Panc1 (cell line): ENCODE measurements around the gene SETD1B. TPM values are rescaled to one million over a fixed set of nuclear protein-coding genes. Genes with fewer than 3 reads are reported as not detected.

Source experiments
- ATAC-seq: fragments of 200-7000 bp; cut with Tn5 transposase; 2 replicates; pipeline ENCODE4 v1.9.1; 2020; ENCODE audit warnings: mild to moderate bottlenecking, moderate library complexity
- BruUV-seq: library from RNA; stranded (reverse); fragments of 400-500 nt; replicated peaks from 2 replicates; lab custom pipeline; 2021; lab: Mats Ljungman, UMichigan
- CTCF ChIA-PET: fragments of 300-600 bp; sonication (Branson Sonifier 250); formaldehyde crosslinking; loops from one replicate; lab custom pipeline; 2022; ENCODE audit warnings: antibody characterized with exemption; lab: Charles Lee
- POLR2A ChIA-PET: fragments of 300-600 bp; sonication (Branson Sonifier 250); formaldehyde crosslinking; loops from one replicate; lab custom pipeline; 2022; ENCODE audit warnings: antibody characterized with exemption; lab: Charles Lee
- DNase-seq: peaks from one replicate; pipeline ENCODE4 v3.0.0-alpha.2; 2010; ENCODE audit warnings: low read depth, low spot score
- H3K27ac ChIP-seq: 2 replicates; pipeline ENCODE4 v1.5.1; 2011; ENCODE audit warnings: mild to moderate bottlenecking, low read length, inconsistent platforms
- H3K27me3 ChIP-seq: fragments of 200-500 bp; sonication (Bioruptor generic); 2 replicates; pipeline ENCODE4 v1.6.0; 2014; ENCODE audit warnings: low read length, inconsistent platforms; ENCODE audit not compliant: control insufficient read depth, insufficient read depth
- H3K36me3 ChIP-seq: fragments of 200-500 bp; sonication (Bioruptor generic); 2 replicates; pipeline ENCODE4 v1.5.1; 2014; ENCODE audit warnings: inconsistent platforms, mild to moderate bottlenecking, low read length, moderate library complexity; ENCODE audit not compliant: control insufficient read depth, insufficient read depth
- H3K4me1 ChIP-seq: 2 replicates; pipeline ENCODE4 v1.5.1; 2011; ENCODE audit warnings: inconsistent platforms, mild to moderate bottlenecking, low read length, moderate library complexity; ENCODE audit not compliant: control insufficient read depth, insufficient read depth
- H3K4me3 ChIP-seq, 2 experiments: 2 replicates each; pipeline ENCODE4 v1.5.1; 2011 to 2012; ENCODE audit warnings: low read depth in 2 of 2, low read length in 2 of 2, mild to moderate bottlenecking in 2 of 2, inconsistent platforms in 1 of 2, moderate library complexity in 1 of 2
- H3K9me3 ChIP-seq: fragments of 200-500 bp; sonication (Bioruptor generic); 2 replicates; pipeline ENCODE4 v1.5.1; 2014; ENCODE audit warnings: low read depth, mild to moderate bottlenecking, inconsistent platforms, low read length, moderate library complexity; ENCODE audit not compliant: control insufficient read depth, insufficient read depth
- POLR2AphosphoS5 ChIP-seq: IDR thresholded peaks from 2 replicates; pipeline ENCODE4 v1.6.1; 2012; ENCODE audit warnings: mild to moderate bottlenecking, low read depth, low read length, moderate library complexity
- SIN3A ChIP-seq: IDR thresholded peaks from 2 replicates; pipeline ENCODE4 v1.6.1; 2012; ENCODE audit warnings: low read depth, mild to moderate bottlenecking, low read length, moderate library complexity, borderline replicate concordance; ENCODE audit not compliant: insufficient read depth
- TCF7L2 ChIP-seq: IDR thresholded peaks from 2 replicates; pipeline ENCODE4 v1.6.1; 2011; ENCODE audit warnings: mild to moderate bottlenecking, low read depth, low read length, inconsistent platforms
- in situ Hi-C: cut with HindIII; loops from 2 replicates; pipeline ENCODE4 v1.10.0; 2016; ENCODE audit warnings: low sequenced_read_pairs, low pct_unique_long_range_greater_than_20kb
- intact Hi-C: fragments of 100-400 bp; cut with micrococcal nuclease; formaldehyde crosslinking; loops from one replicate; pipeline ENCODE4 v1.10.0; 2022; ENCODE audit not compliant: unreplicated experiment
- total RNA-seq: library from RNA; stranded (reverse); gene quantifications from one replicate; pipeline ENCODE4 v1.2.1, GENCODE V29; 2021; ENCODE audit not compliant: unreplicated experiment
- TF ChIP-seq, protein P1 (sequence below), 2 experiments: IDR thresholded peaks; 2 replicates each; pipeline ENCODE4 v1.6.1; 2011 to 2012; ENCODE audit warnings: low read depth in 2 of 2, control low read depth in 1 of 2, low read length in 1 of 2, mild to moderate bottlenecking in 1 of 2, moderate library complexity in 1 of 2; ENCODE audit not compliant: insufficient read depth in 1 of 2
- TF ChIP-seq, protein P2 (sequence below): fragments of 450-650 bp; IDR thresholded peaks from 2 replicates; pipeline ENCODE4 v1.5.1; 2017; ENCODE audit warnings: mild to moderate bottlenecking

SETD1B gene
- total RNA-seq, 1 experiment from 2014 or later = 31.2 TPM

DNA sequence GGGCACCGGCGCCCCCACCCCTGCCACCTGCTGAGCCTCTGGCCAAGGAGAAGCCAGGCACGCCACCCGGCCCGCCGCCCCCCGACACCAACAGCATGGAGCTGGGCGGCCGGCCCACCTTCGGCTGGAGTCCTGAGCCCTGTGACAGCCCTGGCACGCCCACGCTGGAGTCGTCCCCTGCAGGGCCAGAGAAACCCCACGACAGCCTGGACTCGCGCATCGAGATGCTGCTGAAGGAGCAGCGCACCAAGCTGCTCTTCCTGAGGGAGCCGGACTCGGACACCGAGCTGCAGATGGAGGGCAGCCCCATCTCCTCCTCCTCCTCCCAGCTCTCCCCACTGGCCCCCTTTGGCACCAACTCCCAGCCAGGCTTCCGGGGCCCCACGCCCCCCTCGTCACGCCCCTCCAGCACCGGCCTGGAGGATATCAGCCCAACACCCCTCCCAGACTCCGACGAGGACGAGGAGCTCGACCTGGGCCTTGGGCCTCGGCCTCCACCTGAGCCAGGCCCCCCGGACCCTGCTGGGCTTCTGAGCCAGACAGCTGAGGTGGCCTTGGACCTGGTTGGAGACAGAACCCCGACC, 6.5 kb downstream of the SETD1B start:
- Histone ChIP-seq H3K27me3 (no peaks in the 10 kb centered on the region), H3K27ac (peak overlapping the region; percentile 80), H3K9me3 (no peaks in the 10 kb centered on the region), H3K4me1 (peaks cover 32% of the 10 kb centered on the region), H3K36me3 (peaks cover 8% of the 10 kb centered on the region; the same call in 1 of the 2 replicates), H3K4me3 (peak overlapping the region in 1 of 2 experiments; percentile 82; a peak in 1 of 4 replicates)
- DNase-seq (no peak), ATAC-seq (no peak)
- in situ Hi-C loops = no loop called here
- ChIA-PET POLR2A (interaction anchor here (0.6 to 1.0 kb wide), 2 partner anchors 10 to 16 kb away, joined by 3 to 6 read pairs; no protein-coding TSS in a partner anchor), CTCF (interaction anchor here (0.6 to 3.0 kb wide), 4 partner anchors 15 to 78 kb away, joined by 3 to 72 read pairs (median 4); partner anchors contain the start of genes PSMD9 and RHOF)
- TF ChIP-seq SIN3A (no peak), POLR2AphosphoS5 (no peak), TCF7L2 (no peak)
- TF ChIP-seq, protein P1, sequence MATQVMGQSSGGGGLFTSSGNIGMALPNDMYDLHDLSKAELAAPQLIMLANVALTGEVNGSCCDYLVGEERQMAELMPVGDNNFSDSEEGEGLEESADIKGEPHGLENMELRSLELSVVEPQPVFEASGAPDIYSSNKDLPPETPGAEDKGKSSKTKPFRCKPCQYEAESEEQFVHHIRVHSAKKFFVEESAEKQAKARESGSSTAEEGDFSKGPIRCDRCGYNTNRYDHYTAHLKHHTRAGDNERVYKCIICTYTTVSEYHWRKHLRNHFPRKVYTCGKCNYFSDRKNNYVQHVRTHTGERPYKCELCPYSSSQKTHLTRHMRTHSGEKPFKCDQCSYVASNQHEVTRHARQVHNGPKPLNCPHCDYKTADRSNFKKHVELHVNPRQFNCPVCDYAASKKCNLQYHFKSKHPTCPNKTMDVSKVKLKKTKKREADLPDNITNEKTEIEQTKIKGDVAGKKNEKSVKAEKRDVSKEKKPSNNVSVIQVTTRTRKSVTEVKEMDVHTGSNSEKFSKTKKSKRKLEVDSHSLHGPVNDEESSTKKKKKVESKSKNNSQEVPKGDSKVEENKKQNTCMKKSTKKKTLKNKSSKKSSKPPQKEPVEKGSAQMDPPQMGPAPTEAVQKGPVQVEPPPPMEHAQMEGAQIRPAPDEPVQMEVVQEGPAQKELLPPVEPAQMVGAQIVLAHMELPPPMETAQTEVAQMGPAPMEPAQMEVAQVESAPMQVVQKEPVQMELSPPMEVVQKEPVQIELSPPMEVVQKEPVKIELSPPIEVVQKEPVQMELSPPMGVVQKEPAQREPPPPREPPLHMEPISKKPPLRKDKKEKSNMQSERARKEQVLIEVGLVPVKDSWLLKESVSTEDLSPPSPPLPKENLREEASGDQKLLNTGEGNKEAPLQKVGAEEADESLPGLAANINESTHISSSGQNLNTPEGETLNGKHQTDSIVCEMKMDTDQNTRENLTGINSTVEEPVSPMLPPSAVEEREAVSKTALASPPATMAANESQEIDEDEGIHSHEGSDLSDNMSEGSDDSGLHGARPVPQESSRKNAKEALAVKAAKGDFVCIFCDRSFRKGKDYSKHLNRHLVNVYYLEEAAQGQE (IDR thresholded peaks at IDR 0.05; ENCODE audit: insufficient read depth in 1 of 2, low read depth in 2 of 2, low read length in 1 of 2) = no peak
- TF ChIP-seq, protein P2, sequence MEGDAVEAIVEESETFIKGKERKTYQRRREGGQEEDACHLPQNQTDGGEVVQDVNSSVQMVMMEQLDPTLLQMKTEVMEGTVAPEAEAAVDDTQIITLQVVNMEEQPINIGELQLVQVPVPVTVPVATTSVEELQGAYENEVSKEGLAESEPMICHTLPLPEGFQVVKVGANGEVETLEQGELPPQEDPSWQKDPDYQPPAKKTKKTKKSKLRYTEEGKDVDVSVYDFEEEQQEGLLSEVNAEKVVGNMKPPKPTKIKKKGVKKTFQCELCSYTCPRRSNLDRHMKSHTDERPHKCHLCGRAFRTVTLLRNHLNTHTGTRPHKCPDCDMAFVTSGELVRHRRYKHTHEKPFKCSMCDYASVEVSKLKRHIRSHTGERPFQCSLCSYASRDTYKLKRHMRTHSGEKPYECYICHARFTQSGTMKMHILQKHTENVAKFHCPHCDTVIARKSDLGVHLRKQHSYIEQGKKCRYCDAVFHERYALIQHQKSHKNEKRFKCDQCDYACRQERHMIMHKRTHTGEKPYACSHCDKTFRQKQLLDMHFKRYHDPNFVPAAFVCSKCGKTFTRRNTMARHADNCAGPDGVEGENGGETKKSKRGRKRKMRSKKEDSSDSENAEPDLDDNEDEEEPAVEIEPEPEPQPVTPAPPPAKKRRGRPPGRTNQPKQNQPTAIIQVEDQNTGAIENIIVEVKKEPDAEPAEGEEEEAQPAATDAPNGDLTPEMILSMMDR = no peak
- intact Hi-C loops = no loop called here
- no TSS peak for BruUV-seq

DNA sequence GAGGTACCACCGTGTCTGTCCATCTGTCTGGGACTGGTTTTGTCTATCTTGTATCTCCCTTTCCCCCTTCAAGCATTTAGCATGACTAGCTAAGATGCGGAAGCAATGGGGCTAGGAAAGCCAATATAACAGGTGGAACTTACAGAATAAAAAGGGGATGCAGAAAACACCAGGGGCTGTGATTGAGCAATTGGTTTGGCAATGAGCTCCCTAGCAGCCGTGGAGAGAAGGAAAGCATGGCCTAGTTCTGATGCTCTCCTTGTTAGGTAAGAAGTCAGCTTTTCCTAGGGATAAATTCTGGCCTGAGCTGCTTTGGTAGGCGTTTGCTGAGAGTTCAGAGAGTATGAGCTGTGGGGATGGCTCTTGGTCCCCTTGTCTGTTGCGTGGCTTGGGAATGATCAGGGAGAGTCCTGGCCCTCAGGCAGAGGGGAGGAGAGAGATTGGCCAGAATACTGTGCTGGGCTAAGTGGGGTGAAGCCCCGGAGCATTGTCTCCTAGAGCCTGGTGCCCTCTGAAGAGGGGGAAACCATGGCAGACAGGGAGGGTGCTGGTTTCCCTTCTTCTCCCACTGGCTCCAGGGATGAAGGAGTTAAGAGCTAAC, 7.1 kb downstream of the SETD1B start:
- no peak for DNase-seq
- CTCF ChIA-PET = interaction anchor here (0.6 to 3.0 kb wide), 4 partner anchors 13 to 78 kb away, joined by 3 to 72 read pairs (median 4); partner anchors contain the start of genes PSMD9 and RHOF
- Histone ChIP-seq H3K27ac (peak overlapping the region; percentile 80), H3K36me3 (peaks cover 8% of the 10 kb centered on the region; the same call in 1 of the 2 replicates), H3K27me3 (no peaks in the 10 kb centered on the region), H3K9me3 (no peaks in the 10 kb centered on the region), H3K4me3 (peak overlapping the region; percentile 59 to 82), H3K4me1 (peaks cover 29% of the 10 kb centered on the region)
- POLR2A ChIA-PET = interaction anchor here (0.5 to 1.0 kb wide), 6 partner anchors 11 to 20 kb away, joined by 3 to 11 read pairs (median 6); no protein-coding TSS in a partner anchor
- intact Hi-C loops (no loop called here), in situ Hi-C loops (no loop called here)
- no TSS peak for BruUV-seq
- TF ChIP-seq TCF7L2 = no peak; the same call in 1 of the 2 replicates
- no peak for TF ChIP-seq SIN3A
- TF ChIP-seq, protein P2 = no peak
- no peak for TF ChIP-seq POLR2AphosphoS5
- TF ChIP-seq, protein P1 (IDR thresholded peaks at IDR 0.05; ENCODE audit: insufficient read depth in 1 of 2, low read depth in 2 of 2, low read length in 1 of 2) = no peak
- no peak for ATAC-seq
